GM12872 (cell line): ENCODE results near the gene FRMD3.

Source experiments
- TF ChIP-seq, protein P1 (sequence below): IDR thresholded peaks from 3 replicates; pipeline ENCODE4 v1.5.1; 2011; ENCODE audit warnings: low read depth, mild to moderate bottlenecking, low read length, moderate library complexity; ENCODE audit not compliant: insufficient read depth

FRMD3 gene

DNA sequence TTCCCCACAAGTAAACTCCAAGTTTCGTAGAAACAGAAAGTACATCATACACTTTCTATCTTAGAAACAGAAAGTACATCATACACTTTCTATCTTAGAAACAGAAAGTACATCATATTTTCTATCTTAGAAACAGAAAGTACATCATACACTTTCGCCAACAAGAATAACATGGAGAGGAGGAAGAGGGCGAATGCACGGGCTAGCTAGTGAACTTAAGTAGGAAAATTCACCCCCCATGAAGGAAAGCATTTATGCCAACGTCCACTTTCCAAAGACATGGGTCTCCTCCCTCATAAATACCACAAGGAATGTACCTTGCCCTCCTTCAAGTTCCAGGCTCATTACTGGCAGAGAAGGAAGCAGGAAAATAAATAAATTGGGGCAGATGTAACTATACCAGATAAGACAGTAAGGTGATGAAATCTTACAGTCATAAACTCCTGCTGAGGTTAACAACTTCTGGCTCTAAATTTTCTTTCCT is 64.7 kb downstream of the FRMD3 start:
- TF ChIP-seq, protein P1, sequence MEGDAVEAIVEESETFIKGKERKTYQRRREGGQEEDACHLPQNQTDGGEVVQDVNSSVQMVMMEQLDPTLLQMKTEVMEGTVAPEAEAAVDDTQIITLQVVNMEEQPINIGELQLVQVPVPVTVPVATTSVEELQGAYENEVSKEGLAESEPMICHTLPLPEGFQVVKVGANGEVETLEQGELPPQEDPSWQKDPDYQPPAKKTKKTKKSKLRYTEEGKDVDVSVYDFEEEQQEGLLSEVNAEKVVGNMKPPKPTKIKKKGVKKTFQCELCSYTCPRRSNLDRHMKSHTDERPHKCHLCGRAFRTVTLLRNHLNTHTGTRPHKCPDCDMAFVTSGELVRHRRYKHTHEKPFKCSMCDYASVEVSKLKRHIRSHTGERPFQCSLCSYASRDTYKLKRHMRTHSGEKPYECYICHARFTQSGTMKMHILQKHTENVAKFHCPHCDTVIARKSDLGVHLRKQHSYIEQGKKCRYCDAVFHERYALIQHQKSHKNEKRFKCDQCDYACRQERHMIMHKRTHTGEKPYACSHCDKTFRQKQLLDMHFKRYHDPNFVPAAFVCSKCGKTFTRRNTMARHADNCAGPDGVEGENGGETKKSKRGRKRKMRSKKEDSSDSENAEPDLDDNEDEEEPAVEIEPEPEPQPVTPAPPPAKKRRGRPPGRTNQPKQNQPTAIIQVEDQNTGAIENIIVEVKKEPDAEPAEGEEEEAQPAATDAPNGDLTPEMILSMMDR, result no peak

DNA sequence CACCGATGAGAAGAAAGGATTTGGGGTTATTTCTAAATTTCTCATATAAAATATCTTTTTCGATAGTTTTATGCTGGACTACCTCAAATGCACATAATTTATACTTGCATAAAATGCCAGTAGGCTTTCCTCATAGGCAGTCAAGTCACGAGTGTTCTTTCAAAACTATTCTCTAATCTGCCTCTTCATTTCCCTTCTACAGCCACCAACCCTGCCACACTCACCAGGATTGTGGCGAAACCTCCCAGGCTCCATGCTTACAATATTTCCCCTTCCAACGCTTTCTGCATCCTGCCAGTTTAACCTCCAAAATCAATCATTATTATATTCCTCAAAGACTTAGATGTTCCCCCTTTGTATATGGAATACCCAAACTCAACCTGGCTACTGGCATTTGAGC is 65.4 kb downstream of the FRMD3 start:
- TF ChIP-seq, protein P1, result no peak

DNA sequence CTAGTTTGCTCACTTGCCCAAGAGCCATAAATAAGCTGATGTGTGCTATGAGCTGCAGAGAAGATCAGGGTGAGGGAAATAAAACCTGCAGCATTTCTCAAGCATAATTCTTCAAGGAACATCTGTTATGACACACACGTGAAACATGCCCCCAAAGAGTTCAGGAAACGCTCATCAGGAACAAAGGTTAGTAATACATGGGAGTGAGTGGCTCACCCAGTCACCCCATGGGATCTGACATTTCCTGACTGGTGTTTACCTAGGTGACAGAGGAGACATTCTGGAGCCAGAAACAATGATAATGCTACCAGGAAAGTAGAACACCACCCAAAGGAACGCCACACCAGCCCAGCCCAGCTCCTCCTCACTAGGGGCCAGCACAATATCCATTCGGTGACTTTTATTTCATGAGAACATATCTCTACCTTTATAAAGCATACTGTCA is 66.0 kb downstream of the FRMD3 start:
- TF ChIP-seq, protein P1, result no peak

DNA sequence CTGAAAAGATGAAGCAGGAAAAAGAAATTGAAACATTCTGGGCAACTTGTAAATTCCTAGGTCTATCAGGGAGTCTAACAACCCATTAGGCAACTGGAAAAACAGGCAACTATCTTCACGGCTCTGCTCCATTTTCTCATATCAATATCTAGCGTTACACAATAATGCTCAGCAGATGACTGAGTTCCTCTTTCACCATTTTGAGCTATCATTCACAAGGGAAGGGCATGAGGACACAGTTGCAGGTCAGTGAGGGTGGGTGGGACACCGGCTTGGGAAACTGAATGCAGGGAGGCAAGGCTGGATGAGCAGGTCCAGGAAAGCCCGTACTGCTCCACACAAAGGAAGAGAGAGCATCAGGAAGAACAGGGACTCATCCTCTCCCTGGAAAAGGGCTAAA is 67.0 kb downstream of the FRMD3 start:
- TF ChIP-seq, protein P1, result no peak

DNA sequence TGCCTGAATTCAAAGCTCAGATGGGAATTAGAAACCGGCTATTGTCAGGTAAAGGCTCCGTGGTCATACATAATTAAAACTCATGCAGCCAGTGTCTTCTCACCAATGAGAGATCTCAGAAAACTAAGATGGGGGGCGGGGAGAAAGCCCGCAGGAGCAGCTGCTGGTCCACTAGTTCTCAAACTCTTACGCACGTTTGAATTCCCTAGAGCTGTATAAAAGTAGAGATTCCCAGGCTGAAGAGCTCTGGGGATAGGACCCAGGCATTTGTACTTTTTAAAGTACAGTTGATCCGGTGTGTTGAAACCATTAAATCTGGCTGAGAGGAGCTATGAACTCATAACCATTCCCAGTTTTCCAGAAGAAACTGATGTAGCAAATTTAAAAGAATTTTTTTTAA is 68.5 kb downstream of the FRMD3 start:
- TF ChIP-seq, protein P1, result no peak

DNA sequence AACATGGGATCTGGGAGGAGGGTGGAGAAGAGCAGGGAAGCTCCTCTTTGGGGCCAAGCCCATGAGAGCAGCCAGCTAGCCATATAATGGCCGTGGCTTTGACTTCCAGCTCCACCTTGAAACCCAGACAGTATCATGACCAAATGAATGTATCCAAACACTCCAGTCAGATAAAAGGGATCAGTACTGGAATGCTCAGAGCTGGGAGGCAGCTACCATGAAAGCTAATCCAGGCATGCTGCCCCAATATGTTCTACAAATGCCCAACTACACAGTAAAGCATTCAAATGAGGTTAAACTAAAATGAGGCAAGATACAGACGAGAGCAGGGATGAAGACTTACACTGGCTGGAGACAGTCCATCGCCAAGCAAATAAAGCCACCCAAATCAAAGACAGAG is 69.4 kb downstream of the FRMD3 start:
- TF ChIP-seq, protein P1, result no peak

DNA sequence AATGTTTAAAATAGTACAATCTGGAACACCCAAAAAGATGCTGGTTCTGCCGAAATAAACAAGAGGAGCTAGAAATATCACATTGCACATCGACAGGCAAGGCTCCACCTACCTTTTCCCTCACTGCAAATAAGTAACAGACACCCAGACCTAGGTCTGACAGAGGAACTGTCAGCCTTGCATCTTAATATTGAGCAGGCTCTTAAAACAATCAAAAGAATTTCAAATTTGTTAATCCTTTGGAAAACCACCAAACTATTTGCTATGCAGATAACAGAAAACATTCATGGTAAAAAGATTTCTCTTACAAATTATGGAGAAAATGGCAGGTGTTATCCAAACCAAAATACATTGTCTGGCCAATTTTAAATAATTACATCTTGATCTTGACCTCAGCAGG is 71.3 kb downstream of the FRMD3 start:
- TF ChIP-seq, protein P1, result no peak
